EH (cell line): ENCODE measurements around the gene ECM1.
A peak's percentile ranks its signal among the peaks of the same experiment; 100 is the strongest.

Experiments
- DNase-seq: peaks from one replicate; pipeline ENCODE4 v3.0.0-alpha.2; 2015; ENCODE audit warnings: low read depth

Gene ECM1

GRCh38 chr1:150558761-150559655, 51.1 kb downstream of the ECM1 start:
- DNase-seq = no peak

- DNase-seq = no peak
Observed at GRCh38 chr1:150559656-150560010, 51.7 kb downstream of the ECM1 start.

GRCh38 chr1:150560011-150560438, 52.1 kb downstream of the ECM1 start:
- peak; percentile 69 for DNase-seq

GRCh38 chr1:150560576-150561253, 52.8 kb downstream of the ECM1 start:
- DNase-seq = no peak

GRCh38 chr1:150561254-150561973, 53.5 kb downstream of the ECM1 start:
- peak; percentile 99 for DNase-seq

GRCh38 chr1:150561974-150562445, 54.1 kb downstream of the ECM1 start:
- DNase-seq = peak; percentile 96

- peak; percentile 26 for DNase-seq
Observed at GRCh38 chr1:150562446-150563339, 54.8 kb downstream of the ECM1 start.
